Measurements from ENCODE around the gene DOC2B. TPM values are rescaled to one million over a fixed set of nuclear protein-coding genes. Genes with fewer than 3 reads are reported as not detected.

DOC2B gene
- total RNA-seq, 6 experiments from 2014 or later: 0.40 to 1.7 (median 0.91) TPM

DNA sequence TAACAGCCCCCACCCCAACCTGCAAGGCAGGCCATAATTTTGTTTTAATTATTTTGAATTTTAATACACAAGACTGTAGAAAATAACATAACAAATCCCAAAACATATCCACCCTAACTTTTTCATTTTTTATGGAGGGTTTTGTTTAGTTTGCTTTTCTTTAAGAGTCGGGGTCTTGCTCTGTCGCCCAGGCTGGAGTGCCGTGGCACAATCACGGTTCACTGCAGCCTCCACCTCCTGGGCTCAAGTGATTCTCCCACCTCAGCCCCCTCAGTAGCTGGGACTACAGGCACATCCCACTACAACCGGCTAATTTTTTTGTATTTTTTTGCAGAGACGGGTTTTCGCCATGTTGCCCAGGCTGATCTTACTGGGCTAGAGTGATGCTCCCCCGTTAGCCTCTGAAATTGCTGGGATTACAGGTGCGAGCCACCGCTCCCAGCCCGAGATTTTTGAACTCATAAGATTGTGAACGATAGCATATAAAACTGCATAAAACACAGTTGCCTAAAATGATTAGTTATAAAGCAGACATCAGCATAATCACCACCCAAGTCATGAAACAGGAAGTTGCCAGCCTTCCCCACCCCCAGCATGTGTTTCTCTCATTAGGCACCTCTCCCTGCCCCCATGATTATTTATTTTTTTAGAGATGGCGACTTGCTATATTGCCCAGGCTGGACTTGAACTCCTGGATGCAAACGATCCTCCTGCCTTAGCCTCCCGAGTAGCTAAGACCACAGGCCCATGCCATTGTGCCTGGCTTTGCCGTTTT is 13.6 kb upstream of the DOC2B start:
- H3K4me1 ChIP-seq: peaks cover 0 to 8% (median 4%) of the 10 kb centered on the region in 4 donors
- no peak overlapping the region for H3K27ac ChIP-seq
- intact Hi-C loops (cut with DNase I): no loop called here
- DNase-seq (no peak), ATAC-seq (no peak)
- TF ChIP-seq, protein P1, sequence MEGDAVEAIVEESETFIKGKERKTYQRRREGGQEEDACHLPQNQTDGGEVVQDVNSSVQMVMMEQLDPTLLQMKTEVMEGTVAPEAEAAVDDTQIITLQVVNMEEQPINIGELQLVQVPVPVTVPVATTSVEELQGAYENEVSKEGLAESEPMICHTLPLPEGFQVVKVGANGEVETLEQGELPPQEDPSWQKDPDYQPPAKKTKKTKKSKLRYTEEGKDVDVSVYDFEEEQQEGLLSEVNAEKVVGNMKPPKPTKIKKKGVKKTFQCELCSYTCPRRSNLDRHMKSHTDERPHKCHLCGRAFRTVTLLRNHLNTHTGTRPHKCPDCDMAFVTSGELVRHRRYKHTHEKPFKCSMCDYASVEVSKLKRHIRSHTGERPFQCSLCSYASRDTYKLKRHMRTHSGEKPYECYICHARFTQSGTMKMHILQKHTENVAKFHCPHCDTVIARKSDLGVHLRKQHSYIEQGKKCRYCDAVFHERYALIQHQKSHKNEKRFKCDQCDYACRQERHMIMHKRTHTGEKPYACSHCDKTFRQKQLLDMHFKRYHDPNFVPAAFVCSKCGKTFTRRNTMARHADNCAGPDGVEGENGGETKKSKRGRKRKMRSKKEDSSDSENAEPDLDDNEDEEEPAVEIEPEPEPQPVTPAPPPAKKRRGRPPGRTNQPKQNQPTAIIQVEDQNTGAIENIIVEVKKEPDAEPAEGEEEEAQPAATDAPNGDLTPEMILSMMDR (IDR thresholded peaks at IDR 0.05): no peak
- TF ChIP-seq POLR2A (IDR thresholded peaks at IDR 0.05): no peak
- WGBS (ENCODE audit: insufficient coverage, low coverage, low lambda C conversion rate, missing lambda C conversion rate): 74% methylated on average over 16 of the region's 16 CpGs
- no peak overlapping the region for H3K4me3 ChIP-seq
- no peaks in the 10 kb centered on the region for H3K27me3 ChIP-seq
- no peaks in the 10 kb centered on the region for H3K36me3 ChIP-seq
- no peaks in the 10 kb centered on the region for H3K9me3 ChIP-seq

DNA sequence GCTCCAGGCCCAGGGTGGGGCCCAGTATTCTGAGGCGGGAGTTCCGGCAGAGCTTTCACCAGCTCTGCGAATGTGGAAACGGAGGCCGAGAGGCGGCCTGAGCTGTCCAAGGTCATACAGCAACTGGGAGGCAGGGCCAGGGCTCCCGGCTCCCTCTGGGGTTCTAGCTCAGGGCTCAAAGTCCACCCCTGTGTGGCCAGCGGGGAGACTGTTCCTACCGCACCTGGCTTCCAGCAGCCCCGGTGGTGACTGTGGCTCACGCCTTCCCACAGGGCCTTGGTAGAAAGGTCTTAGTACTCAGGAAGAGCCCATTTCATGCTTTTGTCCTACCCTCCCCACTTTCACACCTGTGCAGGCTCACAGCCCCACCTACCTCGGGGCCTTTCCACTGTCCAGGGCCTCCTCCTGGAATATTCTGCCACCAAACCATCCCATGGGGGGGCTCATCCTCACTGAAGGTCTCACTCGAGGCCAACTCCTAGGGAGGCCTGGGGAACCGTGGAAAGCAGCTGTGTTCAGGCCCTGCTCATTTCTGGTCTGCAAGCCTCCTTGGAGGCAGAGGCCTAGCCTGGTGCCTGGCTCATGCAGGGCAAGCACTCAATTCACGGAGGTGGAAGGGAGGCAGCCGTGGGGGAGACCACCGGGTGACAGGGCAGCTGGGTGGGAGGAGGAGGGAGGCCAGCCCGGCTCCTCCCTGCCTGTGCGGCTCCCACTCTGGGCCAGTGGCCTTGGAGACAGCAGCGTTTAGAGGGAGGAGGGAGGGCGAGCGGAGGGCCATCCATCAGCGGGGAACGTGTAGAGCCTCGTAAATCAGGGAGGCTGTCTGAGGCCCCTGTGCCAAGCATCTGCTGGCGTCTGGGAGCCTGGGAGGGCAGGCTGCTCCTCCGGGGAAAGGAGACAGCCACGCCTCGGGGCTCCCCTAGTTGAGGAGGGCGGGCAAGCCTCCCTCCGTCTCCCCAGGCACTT is 12.7 kb upstream of the DOC2B start:
- Histone ChIP-seq H3K4me3 (no peak overlapping the region), H3K4me1 (peaks cover 0 to 3% (median 0%) of the 10 kb centered on the region in 4 donors), H3K9me3 (no peaks in the 10 kb centered on the region), H3K36me3 (no peaks in the 10 kb centered on the region), H3K27ac (no peak overlapping the region), H3K27me3 (no peaks in the 10 kb centered on the region)
- intact Hi-C loops (cut with DNase I): no loop called here
- 75% methylated on average over 11 of the region's 31 CpGs for WGBS (ENCODE audit: insufficient coverage, low coverage, low lambda C conversion rate, missing lambda C conversion rate)
- DNase-seq: no peak
- peak; percentile 39 to 68 (median 60) for ATAC-seq
- TF ChIP-seq POLR2A (IDR thresholded peaks at IDR 0.05): no peak
- TF ChIP-seq, protein P1 (IDR thresholded peaks at IDR 0.05): no peak

DNA sequence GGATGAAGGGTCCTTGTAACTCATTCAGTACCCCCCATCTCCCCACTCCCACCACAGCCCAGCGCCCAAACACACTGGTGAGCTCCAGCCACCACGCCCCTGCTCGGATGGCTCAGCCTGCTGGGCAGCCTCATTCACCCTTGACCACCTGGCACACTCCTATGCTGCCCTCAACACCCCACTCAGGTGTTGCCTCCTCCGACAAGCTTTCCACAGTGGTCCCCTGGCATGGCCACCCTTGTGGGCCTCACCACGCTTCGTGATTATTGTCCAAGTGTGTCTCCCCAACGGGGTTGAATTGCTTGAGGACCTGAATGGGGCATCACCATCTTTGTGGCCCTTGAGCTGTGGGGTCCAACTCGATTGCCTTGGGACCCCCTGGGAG is 12.0 kb upstream of the DOC2B start:
- TF ChIP-seq, protein P1 (IDR thresholded peaks at IDR 0.05): no peak
- no peak for TF ChIP-seq POLR2A (IDR thresholded peaks at IDR 0.05)
- Histone ChIP-seq H3K27me3 (no peaks in the 10 kb centered on the region), H3K4me1 (peaks cover 0 to 3% (median 0%) of the 10 kb centered on the region in 4 donors), H3K4me3 (no peak overlapping the region), H3K9me3 (no peaks in the 10 kb centered on the region), H3K36me3 (no peaks in the 10 kb centered on the region), H3K27ac (no peak overlapping the region)
- intact Hi-C loops (cut with DNase I): no loop called here
- DNase-seq (no peak), ATAC-seq (no peak)
- 93% methylated on average over 4 of the region's 8 CpGs for WGBS (ENCODE audit: insufficient coverage, low coverage, low lambda C conversion rate, missing lambda C conversion rate)

DNA sequence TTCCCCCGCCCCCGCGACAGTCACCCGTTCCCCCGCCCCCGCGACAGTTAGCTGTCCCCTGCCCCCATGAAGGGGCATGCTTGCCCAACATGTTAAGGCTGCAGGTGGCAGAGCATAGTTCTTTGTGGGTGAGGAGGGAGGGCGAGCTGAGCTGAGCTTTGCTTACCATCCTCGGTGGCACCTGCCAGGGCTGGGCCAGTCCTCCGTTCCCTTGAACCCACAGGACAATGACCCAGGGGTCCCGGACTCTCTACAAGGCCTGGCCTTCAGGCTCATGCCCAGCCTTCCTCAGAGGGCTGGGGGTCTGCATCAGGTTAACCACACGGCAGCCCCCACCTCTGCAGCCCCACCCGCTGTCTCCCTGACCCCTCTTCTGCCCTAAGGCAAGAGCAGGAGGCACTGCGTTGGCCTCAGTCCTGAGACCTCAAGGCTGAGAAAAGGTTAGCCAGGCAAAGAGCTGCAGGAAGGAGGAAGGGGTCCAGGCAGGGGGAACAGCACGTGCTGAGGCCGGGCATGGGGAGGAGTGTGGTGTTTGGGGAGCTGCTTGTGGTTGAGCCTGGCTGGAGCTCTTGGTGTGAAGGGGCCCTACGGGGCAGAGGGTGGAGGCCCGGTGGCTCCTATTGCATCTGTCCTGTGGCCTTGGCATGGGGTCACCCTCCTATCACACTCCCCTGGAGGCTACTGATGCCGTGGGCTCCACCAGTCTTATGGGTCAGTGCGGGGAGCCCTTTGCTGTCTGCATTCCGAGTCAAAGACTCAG is 11.4 kb upstream of the DOC2B start:
- ATAC-seq (peak in 1 of 4 donors; percentile 14), DNase-seq (no peak)

More for the DNA sequence above, 11.4 kb upstream of the DOC2B start:
- Histone ChIP-seq H3K4me3 (no peak overlapping the region), H3K36me3 (no peaks in the 10 kb centered on the region), H3K9me3 (no peaks in the 10 kb centered on the region), H3K4me1 (peaks cover 0 to 3% (median 0%) of the 10 kb centered on the region in 4 donors), H3K27ac (no peak overlapping the region), H3K27me3 (no peaks in the 10 kb centered on the region)
- TF ChIP-seq, protein P1 (IDR thresholded peaks at IDR 0.05): no peak
- 92% methylated on average over 12 of the region's 21 CpGs for WGBS (ENCODE audit: insufficient coverage, low coverage, low lambda C conversion rate, missing lambda C conversion rate)
- intact Hi-C loops (cut with DNase I): no loop called here

All from right lobe of liver (tissue), 6 donors.